H9 (cell line): ENCODE measurements around the gene ADAMTS17. TPM values are rescaled to one million over a fixed set of nuclear protein-coding genes. Genes with fewer than 3 reads are reported as not detected.

ENCODE experiments used
- DNase-seq: peaks from one replicate; pipeline ENCODE4 v3.0.0-alpha.2; 2017
- H2AFZ ChIP-seq: one replicate; pipeline ENCODE4 v1.6.1; 2013; ENCODE audit warnings: mild to moderate bottlenecking, low read length, control low read depth, moderate library complexity
- H2AK5ac ChIP-seq: 2 replicates; pipeline ENCODE4 v1.6.1; 2013; ENCODE audit warnings: low read length, control low read depth, mixed read lengths; ENCODE audit not compliant: insufficient read length
- H2BK120ac ChIP-seq: one replicate; pipeline ENCODE4 v1.6.1; 2013; ENCODE audit warnings: low read depth, mild to moderate bottlenecking, low read length, control low read depth, inconsistent platforms; ENCODE audit not compliant: poor library complexity, severe bottlenecking
- H2BK12ac ChIP-seq: 2 replicates; pipeline ENCODE4 v1.6.1; 2013; ENCODE audit warnings: low read length, control low read depth, mixed read lengths, low read depth; ENCODE audit not compliant: insufficient read length
- H2BK15ac ChIP-seq: 2 replicates; pipeline ENCODE4 v1.6.1; 2013; ENCODE audit warnings: low read depth, low read length, control low read depth
- H2BK20ac ChIP-seq: one replicate; pipeline ENCODE4 v1.6.1; 2013; ENCODE audit warnings: low read depth, mild to moderate bottlenecking, low read length, control low read depth, inconsistent platforms; ENCODE audit not compliant: poor library complexity, severe bottlenecking
- H2BK5ac ChIP-seq: 2 replicates; pipeline ENCODE4 v1.6.1; 2013; ENCODE audit warnings: low read length, control low read depth, mixed read lengths; ENCODE audit not compliant: insufficient read length
- H3K14ac ChIP-seq: 2 replicates; pipeline ENCODE4 v1.6.1; 2013; ENCODE audit warnings: low read length, control low read depth; ENCODE audit not compliant: insufficient read depth
- H3K18ac ChIP-seq: 2 replicates; pipeline ENCODE4 v1.6.1; 2013; ENCODE audit warnings: low read depth, mild to moderate bottlenecking, mixed read lengths, low read length, control low read depth; ENCODE audit not compliant: insufficient read length
- H3K23ac ChIP-seq: 2 replicates; pipeline ENCODE4 v1.6.1; 2013; ENCODE audit warnings: low read length, control low read depth, mixed read lengths, low read depth; ENCODE audit not compliant: insufficient read length
- H3K23me2 ChIP-seq: 2 replicates; pipeline ENCODE4 v1.6.1; 2013; ENCODE audit warnings: low read depth, mild to moderate bottlenecking, mixed read lengths, low read length, control low read depth; ENCODE audit not compliant: insufficient read length, poor library complexity, severe bottlenecking
- H3K27ac ChIP-seq: 2 replicates; pipeline ENCODE4 v1.5.1; 2013; ENCODE audit warnings: low read length, control low read depth, mixed read lengths, low read depth; ENCODE audit not compliant: insufficient read length
- H3K27me3 ChIP-seq: 2 replicates; pipeline ENCODE4 v1.6.1; 2013; ENCODE audit warnings: low read length, control low read depth, inconsistent platforms; ENCODE audit not compliant: insufficient read depth
- H3K4ac ChIP-seq: 2 replicates; pipeline ENCODE4 v1.6.1; 2013; ENCODE audit warnings: low read depth, mild to moderate bottlenecking, control low read depth, inconsistent platforms, low read length, moderate library complexity
- H3K4me1 ChIP-seq: 2 replicates; pipeline ENCODE4 v1.6.1; 2013; ENCODE audit warnings: low read length, control low read depth, inconsistent platforms; ENCODE audit not compliant: insufficient read depth
- H3K4me2 ChIP-seq: 2 replicates; pipeline ENCODE4 v1.6.1; 2013; ENCODE audit warnings: low read length, control low read depth, mixed read lengths; ENCODE audit not compliant: insufficient read length, insufficient read depth
- H3K56ac ChIP-seq: 2 replicates; pipeline ENCODE4 v1.6.1; 2013; ENCODE audit warnings: low read depth, mild to moderate bottlenecking, mixed read lengths, low read length, control low read depth; ENCODE audit not compliant: insufficient read length
- H3K79me1 ChIP-seq: 2 replicates; pipeline ENCODE4 v1.6.1; 2013; ENCODE audit warnings: low read depth, mild to moderate bottlenecking, moderate library complexity, low read length, control low read depth, inconsistent platforms; ENCODE audit not compliant: insufficient read depth, poor library complexity, severe bottlenecking
- H3K79me2 ChIP-seq: 2 replicates; pipeline ENCODE4 v1.6.1; 2013; ENCODE audit warnings: low read length, control low read depth, inconsistent platforms; ENCODE audit not compliant: insufficient read depth
- H3K9ac ChIP-seq: 2 replicates; pipeline ENCODE4 v1.6.1; 2013; ENCODE audit warnings: low read length, control low read depth, mixed read lengths; ENCODE audit not compliant: insufficient read length; ENCODE audit errors: extremely low read depth
- H3K9me3 ChIP-seq: one replicate; pipeline ENCODE4 v1.6.1; 2013; ENCODE audit warnings: low read depth, low read length, inconsistent platforms; ENCODE audit not compliant: control insufficient read depth
- H3T11ph ChIP-seq: one replicate; pipeline ENCODE4 v1.6.1; 2013; ENCODE audit warnings: mild to moderate bottlenecking, low read length, control low read depth, inconsistent platforms
- H4K20me1 ChIP-seq: one replicate; pipeline ENCODE4 v1.6.1; 2013; ENCODE audit not compliant: control insufficient read depth, insufficient read length, insufficient read depth
- H4K5ac ChIP-seq: 2 replicates; pipeline ENCODE4 v1.6.1; 2013; ENCODE audit warnings: low read depth, mild to moderate bottlenecking, mixed read lengths, low read length, control low read depth; ENCODE audit not compliant: insufficient read length
- H4K8ac ChIP-seq: replicated peaks from 2 replicates; pipeline ENCODE4 v1.6.1; 2013; ENCODE audit warnings: low read length, control low read depth, mixed read lengths, low read depth; ENCODE audit not compliant: insufficient read length
- H4K91ac ChIP-seq: 2 replicates; pipeline ENCODE4 v1.6.1; 2013; ENCODE audit warnings: low read depth, mild to moderate bottlenecking, moderate library complexity, mixed read lengths, low read length, control low read depth; ENCODE audit not compliant: insufficient read length
- H3K27ac Mint-ChIP-seq, 3 experiments: 2 replicates in 2 of 3; 3 replicates in 1 of 3; pipeline ENCODE4 v1.8.0; 2020 to 2021; ENCODE audit warnings: mixed read lengths in 3 of 3, mild to moderate bottlenecking in 1 of 3, moderate library complexity in 1 of 3
- H3K27me3 Mint-ChIP-seq: 2 replicates; pipeline ENCODE4 v1.8.0; 2021; ENCODE audit warnings: low read depth, mild to moderate bottlenecking, moderate library complexity, mixed read lengths
- H3K36me3 Mint-ChIP-seq, 3 experiments: 2 replicates in 2 of 3; 3 replicates in 1 of 3; pipeline ENCODE4 v1.8.0; 2020 to 2021; ENCODE audit warnings: low read depth in 3 of 3, mixed read lengths in 3 of 3; ENCODE audit not compliant: insufficient read depth in 1 of 3
- H3K4me1 Mint-ChIP-seq, 2 experiments: 2 replicates each; pipeline ENCODE4 v1.8.0; 2020; ENCODE audit warnings: mixed read lengths in 2 of 2
- H3K4me3 Mint-ChIP-seq, 2 experiments: 2 replicates in 1 of 2; 3 replicates in 1 of 2; pipeline ENCODE4 v1.8.0; 2020 to 2021; ENCODE audit warnings: mild to moderate bottlenecking in 2 of 2, mixed read lengths in 2 of 2, moderate library complexity in 1 of 2
- H3K9me3 Mint-ChIP-seq, 2 experiments: 2 replicates in 1 of 2; 3 replicates in 1 of 2; pipeline ENCODE4 v1.8.0; 2020; ENCODE audit warnings: mild to moderate bottlenecking in 2 of 2, mixed read lengths in 2 of 2, moderate library complexity in 1 of 2
- CTCF ChIP-seq: fragments of 200-600 bp; sonication (generic); conservative IDR thresholded peaks from 3 replicates; pipeline ENCODE4 v1.8.0; 2021; ENCODE audit warnings: antibody characterized with exemption, mild to moderate bottlenecking
- WGBS: extraction: QIAGEN DNeasy Blood & Tissue Kit; methylation state at CpG from one replicate; pipeline ENCODE4 v1.1.7; 2013; ENCODE audit warnings: missing lambda C conversion rate, low lambda C conversion rate, mixed read lengths; ENCODE audit not compliant: insufficient read length; ENCODE audit errors: extremely low coverage; 5-methylcytosine and 5-hydroxymethylcytosine counted together
- total RNA-seq: library from RNA; stranded (reverse); gene quantifications from 2 replicates; pipeline ENCODE4 v1.2.1, GENCODE V29; 2021

Gene ADAMTS17
- total RNA-seq, 1 experiment from 2014 or later: 2.9 TPM

DNA sequence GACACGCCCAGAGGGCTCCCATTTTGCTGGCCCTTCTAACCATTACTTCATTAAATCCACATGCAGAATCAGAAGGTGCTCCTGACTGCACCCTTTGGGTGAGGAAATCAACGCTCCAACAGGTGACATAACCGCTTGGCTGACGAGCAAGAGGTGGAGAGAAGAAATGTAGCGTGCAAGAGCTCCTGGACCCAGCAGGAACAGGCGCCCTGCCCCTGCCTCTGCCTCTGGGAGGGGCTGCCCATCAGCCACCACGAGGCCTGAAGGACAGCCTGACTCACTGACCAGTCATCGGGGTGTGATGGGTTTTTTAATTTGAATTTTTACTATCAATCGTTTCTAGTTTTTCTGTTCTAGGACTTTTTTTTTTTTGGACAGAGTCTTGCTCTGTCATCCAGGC, 218.2 kb downstream of the ADAMTS17 start:
- H2AFZ ChIP-seq: no peak overlapping the region
- no peak overlapping the region for H3K18ac ChIP-seq
- H3K23ac ChIP-seq: no peak overlapping the region
- no peak overlapping the region for H3K4ac ChIP-seq
- H2BK15ac ChIP-seq: no peak overlapping the region
- Mint-ChIP-seq H3K27ac (no peak overlapping the region), H3K9me3 (peaks cover 17 to 19% of the 10 kb centered on the region in 2 experiments), H3K4me1 (peaks cover 0 to 5% of the 10 kb centered on the region in 2 experiments; a peak in 3 of 4 replicates), H3K4me3 (no peak overlapping the region), H3K27me3 (peaks cover 5% of the 10 kb centered on the region; the same call in 1 of the 2 replicates), H3K36me3 (peaks cover 8 to 15% (median 10%) of the 10 kb centered on the region in 3 experiments)
- H3K14ac ChIP-seq: no peak overlapping the region; the same call in 1 of the 2 replicates
- H3K56ac ChIP-seq: no peak overlapping the region
- H3K9ac ChIP-seq: no peak overlapping the region
- no peaks in the 10 kb centered on the region for H3K79me1 ChIP-seq
- H2BK5ac ChIP-seq: no peak overlapping the region
- H4K20me1 ChIP-seq: no peaks in the 10 kb centered on the region
- no peaks in the 10 kb centered on the region for H3K23me2 ChIP-seq
- no peak overlapping the region for H2BK12ac ChIP-seq
- no peak overlapping the region for H4K91ac ChIP-seq
- no peak overlapping the region for H2AK5ac ChIP-seq
- H3K4me2 ChIP-seq: no peak overlapping the region
- no peak overlapping the region for H4K5ac ChIP-seq
- no peak overlapping the region for H2BK120ac ChIP-seq
- H2BK20ac ChIP-seq: no peak overlapping the region
- no peak overlapping the region for H3T11ph ChIP-seq
- no peaks in the 10 kb centered on the region; the same call in 1 of the 2 replicates for H3K4me1 ChIP-seq
- no CpG with 5 or more reads among the region's 9 CpGs for WGBS
- no peaks in the 10 kb centered on the region for H3K9me3 ChIP-seq
- no peak overlapping the region for H4K8ac ChIP-seq
- H3K79me2 ChIP-seq: no peaks in the 10 kb centered on the region
- no peak for DNase-seq
- no peaks in the 10 kb centered on the region for H3K27me3 ChIP-seq
- TF ChIP-seq CTCF: no peak
- no peak overlapping the region for H3K27ac ChIP-seq
